PC-3 (cell line): ENCODE data around the gene ANKRD23. TPM values are rescaled to one million over a fixed set of nuclear protein-coding genes. Genes with fewer than 3 reads are reported as not detected.

Experiments
- ATAC-seq: fragments of 200-7000 bp; cut with Tn5 transposase; 2 replicates; pipeline ENCODE4 v1.9.1; 2020; ENCODE audit warnings: mild to moderate bottlenecking, moderate library complexity
- BruUV-seq: library from RNA; stranded (reverse); fragments of 400-500 nt; replicated peaks from 2 replicates; lab custom pipeline; 2021; lab: Mats Ljungman, UMichigan
- CTCF ChIA-PET: fragments of 300-600 bp; sonication (Branson Sonifier 250); formaldehyde crosslinking; loops from one replicate; lab custom pipeline; 2022; ENCODE audit warnings: antibody characterized with exemption; lab: Charles Lee
- POLR2A ChIA-PET: fragments of 300-600 bp; sonication (Branson Sonifier 250); formaldehyde crosslinking; loops from one replicate; lab custom pipeline; 2022; ENCODE audit warnings: antibody characterized with exemption; ENCODE audit not compliant: unreplicated experiment; lab: Charles Lee
- DNase-seq: peaks from one replicate; pipeline ENCODE4 v3.0.0-alpha.2; 2015
- H2AFZ ChIP-seq: fragments of 300-600 bp; sonication (generic); 2 replicates; pipeline ENCODE4 v1.6.0; 2016; ENCODE audit warnings: antibody characterized with exemption, low read length
- H3F3A ChIP-seq: fragments of 300-600 bp; sonication (generic); one replicate; pipeline ENCODE4 v1.6.0; 2017; ENCODE audit warnings: antibody characterized with exemption, low read length, control low read depth, mild to moderate bottlenecking; ENCODE audit not compliant: unreplicated experiment
- H3K27ac ChIP-seq: fragments of 300-600 bp; sonication (generic); 2 replicates; pipeline ENCODE4 v1.5.1; 2016; ENCODE audit warnings: mild to moderate bottlenecking, low read length
- H3K27me3 ChIP-seq: fragments of 300-600 bp; sonication (generic); 2 replicates; pipeline ENCODE4 v1.6.1; 2016; ENCODE audit warnings: low read length, mixed read lengths
- H3K36me3 ChIP-seq: fragments of 300-600 bp; sonication (generic); 2 replicates; pipeline ENCODE4 v1.6.1; 2016; ENCODE audit warnings: low read depth, mixed run types, low read length, mixed read lengths
- H3K4me1 ChIP-seq: fragments of 300-600 bp; sonication (generic); 2 replicates; pipeline ENCODE4 v1.5.1; 2016; ENCODE audit warnings: low read length; ENCODE audit not compliant: insufficient read depth
- H3K4me2 ChIP-seq: fragments of 300-600 bp; sonication (generic); 2 replicates; pipeline ENCODE4 v1.6.0; 2016; ENCODE audit warnings: low read length
- H3K4me3 ChIP-seq: fragments of 300-600 bp; sonication (generic); 2 replicates; pipeline ENCODE4 v1.5.1; 2016; ENCODE audit warnings: mild to moderate bottlenecking, low read length, mixed read lengths
- H3K79me2 ChIP-seq: fragments of 300-600 bp; sonication (generic); 2 replicates; pipeline ENCODE4 v1.6.1; 2017; ENCODE audit warnings: low read length, mixed read lengths
- H3K9ac ChIP-seq: fragments of 300-600 bp; sonication (generic); 2 replicates; pipeline ENCODE4 v1.6.0; 2016; ENCODE audit warnings: mild to moderate bottlenecking, low read length
- H3K9me2 ChIP-seq: fragments of 300-600 bp; sonication (generic); replicated peaks from 2 replicates; pipeline ENCODE4 v1.6.1; 2016; ENCODE audit warnings: mixed run types, low read length, mixed read lengths
- H3K9me3 ChIP-seq: fragments of 300-600 bp; sonication (generic); 2 replicates; pipeline ENCODE4 v1.6.1; 2016; ENCODE audit warnings: low read length, mixed read lengths
- H4K20me1 ChIP-seq: fragments of 300-600 bp; sonication (generic); 2 replicates; pipeline ENCODE4 v1.6.1; 2016; ENCODE audit warnings: low read length, mixed read lengths
- EZH2 ChIP-seq: fragments of 300-600 bp; sonication (generic); IDR thresholded peaks from one replicate; pipeline ENCODE4 v1.6.1; 2017; ENCODE audit warnings: antibody characterized with exemption, mild to moderate bottlenecking, low read length; ENCODE audit not compliant: unreplicated experiment
- EZH2phosphoT487 ChIP-seq: fragments of 300-600 bp; sonication (generic); IDR thresholded peaks from 2 replicates; pipeline ENCODE4 v1.6.1; 2018; ENCODE audit warnings: mild to moderate bottlenecking, antibody characterized with exemption, low read length, borderline replicate concordance
- intact Hi-C: fragments of 100-400 bp; cut with micrococcal nuclease; formaldehyde crosslinking; loops from 2 replicates; pipeline ENCODE4 v1.9.0; 2023
- total RNA-seq: library from RNA; depleted of rRNA; stranded (reverse); fragments of >200 nt; gene quantifications from 2 replicates; pipeline ENCODE4 v1.2.3, GENCODE V29; 2014
- TF ChIP-seq, protein P1 (sequence below): fragments of 300-600 bp; sonication (generic); conservative IDR thresholded peaks from 2 replicates; pipeline ENCODE4 v1.5.1; 2017; ENCODE audit warnings: antibody characterized with exemption, low read depth, mild to moderate bottlenecking, low read length

ANKRD23 gene
- total RNA-seq, 1 experiment from 2014 or later = 8.2 TPM

DNA sequence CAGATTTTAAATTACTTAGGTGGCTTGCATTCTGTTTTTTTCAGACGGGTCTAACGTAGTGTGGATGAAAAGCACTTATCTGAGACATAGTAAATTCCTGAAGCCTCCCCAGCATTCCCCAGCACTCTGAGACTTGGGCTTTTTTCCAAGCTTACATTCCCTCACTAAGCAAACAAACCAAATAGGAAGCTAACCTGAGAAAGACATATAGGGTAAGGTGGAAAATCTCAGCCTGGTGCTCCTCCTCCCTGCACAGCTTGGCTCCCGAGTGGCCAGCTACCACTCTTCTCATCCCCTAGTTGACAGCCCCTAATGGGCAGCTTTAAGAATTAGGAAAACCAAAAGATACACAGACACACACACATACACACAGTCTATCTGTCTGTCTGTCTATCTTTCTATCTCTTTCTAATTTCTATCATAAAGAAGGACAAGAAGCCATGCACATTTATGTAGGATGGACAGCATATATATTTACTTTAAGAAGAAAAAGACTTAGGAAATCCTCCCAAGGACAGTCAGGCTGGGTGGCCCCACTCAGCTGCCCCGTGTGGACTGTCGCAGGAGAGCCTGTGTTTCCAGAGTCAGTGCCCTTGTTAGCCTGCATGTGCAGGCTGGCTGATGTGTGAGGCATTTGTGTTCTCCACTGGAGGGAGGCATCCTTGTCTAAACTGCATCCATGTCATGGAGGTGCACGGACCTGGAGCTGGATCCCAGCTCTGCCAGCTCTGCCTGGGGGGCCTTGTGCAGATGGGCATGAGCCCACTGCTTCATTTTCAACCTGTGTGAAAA lies 19.5 kb downstream of the ANKRD23 start:
- ChIA-PET CTCF (no interaction called here), POLR2A (no interaction called here)
- peak; percentile 84 for DNase-seq
- H3K9me2 ChIP-seq = no peaks in the 10 kb centered on the region
- intact Hi-C loops = no loop called here
- H3F3A ChIP-seq = no peaks in the 10 kb centered on the region
- no peak overlapping the region for H3K27ac ChIP-seq
- H3K4me3 ChIP-seq = no peak overlapping the region
- H3K9ac ChIP-seq = no peak overlapping the region
- H4K20me1 ChIP-seq = peaks cover 35% of the 10 kb centered on the region
- H3K9me3 ChIP-seq = no peaks in the 10 kb centered on the region
- H3K4me2 ChIP-seq = no peak overlapping the region
- H2AFZ ChIP-seq = no peak overlapping the region
- no TSS peak for BruUV-seq
- H3K4me1 ChIP-seq = peaks cover 15% of the 10 kb centered on the region
- H3K36me3 ChIP-seq = no peaks in the 10 kb centered on the region; the same call in 1 of the 2 replicates
- peaks cover 55% of the 10 kb centered on the region for H3K79me2 ChIP-seq
- TF ChIP-seq, protein P1, sequence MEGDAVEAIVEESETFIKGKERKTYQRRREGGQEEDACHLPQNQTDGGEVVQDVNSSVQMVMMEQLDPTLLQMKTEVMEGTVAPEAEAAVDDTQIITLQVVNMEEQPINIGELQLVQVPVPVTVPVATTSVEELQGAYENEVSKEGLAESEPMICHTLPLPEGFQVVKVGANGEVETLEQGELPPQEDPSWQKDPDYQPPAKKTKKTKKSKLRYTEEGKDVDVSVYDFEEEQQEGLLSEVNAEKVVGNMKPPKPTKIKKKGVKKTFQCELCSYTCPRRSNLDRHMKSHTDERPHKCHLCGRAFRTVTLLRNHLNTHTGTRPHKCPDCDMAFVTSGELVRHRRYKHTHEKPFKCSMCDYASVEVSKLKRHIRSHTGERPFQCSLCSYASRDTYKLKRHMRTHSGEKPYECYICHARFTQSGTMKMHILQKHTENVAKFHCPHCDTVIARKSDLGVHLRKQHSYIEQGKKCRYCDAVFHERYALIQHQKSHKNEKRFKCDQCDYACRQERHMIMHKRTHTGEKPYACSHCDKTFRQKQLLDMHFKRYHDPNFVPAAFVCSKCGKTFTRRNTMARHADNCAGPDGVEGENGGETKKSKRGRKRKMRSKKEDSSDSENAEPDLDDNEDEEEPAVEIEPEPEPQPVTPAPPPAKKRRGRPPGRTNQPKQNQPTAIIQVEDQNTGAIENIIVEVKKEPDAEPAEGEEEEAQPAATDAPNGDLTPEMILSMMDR = no peak
- TF ChIP-seq EZH2 (no peak), EZH2phosphoT487 (no peak)
- ATAC-seq = peak; percentile 93
- no peaks in the 10 kb centered on the region for H3K27me3 ChIP-seq

DNA sequence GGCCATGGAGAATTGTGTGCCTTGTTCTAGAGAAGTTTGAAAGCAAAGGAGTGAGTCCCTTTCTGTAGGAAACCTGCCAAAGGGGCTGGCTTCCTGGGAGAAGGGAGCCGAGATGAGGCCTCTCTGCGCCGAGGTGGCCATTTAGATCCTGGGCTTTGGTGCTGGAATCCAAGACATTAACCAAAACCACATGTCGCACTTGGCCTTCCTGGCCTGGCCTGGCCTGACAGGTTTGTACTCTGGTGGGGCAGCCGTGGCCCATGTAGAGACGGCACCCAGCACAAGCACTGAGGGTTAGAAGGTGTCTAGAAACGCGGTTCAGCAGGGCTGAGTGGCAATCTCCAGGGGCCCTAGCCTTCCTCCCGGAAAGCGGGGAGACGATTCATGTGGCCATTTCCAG lies 20.6 kb downstream of the ANKRD23 start:
- Histone ChIP-seq H3K9ac (no peak overlapping the region), H3K36me3 (no peaks in the 10 kb centered on the region; the same call in 1 of the 2 replicates), H3K27ac (no peak overlapping the region), H3K4me2 (no peak overlapping the region), H3F3A (no peaks in the 10 kb centered on the region), H4K20me1 (peaks cover 39% of the 10 kb centered on the region), H3K4me1 (peaks cover 21% of the 10 kb centered on the region), H3K79me2 (peaks cover 66% of the 10 kb centered on the region), H3K4me3 (no peak overlapping the region), H3K27me3 (no peaks in the 10 kb centered on the region), H2AFZ (no peak overlapping the region), H3K9me2 (no peaks in the 10 kb centered on the region), H3K9me3 (no peaks in the 10 kb centered on the region)
- CTCF ChIA-PET = no interaction called here
- no TSS peak for BruUV-seq
- TF ChIP-seq, protein P1 = no peak
- ATAC-seq (no peak), DNase-seq (no peak)
- POLR2A ChIA-PET = no interaction called here
- intact Hi-C loops = no loop called here

DNA sequence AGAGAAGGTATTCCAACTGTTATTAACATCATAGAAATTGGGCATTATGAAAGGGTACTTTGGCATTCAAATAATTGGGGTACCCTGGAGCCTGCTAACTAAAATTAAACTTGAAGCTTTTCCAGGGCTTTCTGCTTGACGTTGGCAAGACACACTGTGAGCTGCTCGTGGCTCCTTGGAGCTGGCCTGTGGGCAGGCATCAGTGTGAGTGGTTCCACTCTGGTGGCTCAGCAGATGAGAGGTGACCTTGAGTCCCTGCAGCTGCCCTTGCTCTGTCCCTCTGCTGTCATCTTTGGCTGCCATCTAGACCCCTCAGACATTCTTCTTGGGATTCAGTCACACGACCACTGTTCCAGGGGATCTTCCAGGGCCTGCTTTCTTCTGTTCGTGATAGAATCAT lies 21.0 kb downstream of the ANKRD23 start:
- H3K4me2 ChIP-seq = no peak overlapping the region
- BruUV-seq = no TSS peak
- H4K20me1 ChIP-seq = peaks cover 43% of the 10 kb centered on the region
- ATAC-seq (no peak), DNase-seq (no peak)
- H3K9ac ChIP-seq = no peak overlapping the region
- H3K79me2 ChIP-seq = peaks cover 70% of the 10 kb centered on the region
- no peak overlapping the region for H3K4me3 ChIP-seq
- intact Hi-C loops = no loop called here
- POLR2A ChIA-PET = no interaction called here
- H3K36me3 ChIP-seq = no peaks in the 10 kb centered on the region; the same call in 1 of the 2 replicates
- CTCF ChIA-PET = no interaction called here
- H3K9me2 ChIP-seq = no peaks in the 10 kb centered on the region
- peaks cover 25% of the 10 kb centered on the region for H3K4me1 ChIP-seq
- H3K27ac ChIP-seq = no peak overlapping the region
- no peaks in the 10 kb centered on the region for H3K27me3 ChIP-seq
- H3F3A ChIP-seq = no peaks in the 10 kb centered on the region
- TF ChIP-seq, protein P1 = no peak
- TF ChIP-seq EZH2phosphoT487 (no peak), EZH2 (no peak)
- no peak overlapping the region for H2AFZ ChIP-seq
- no peaks in the 10 kb centered on the region for H3K9me3 ChIP-seq
